Mesothelial cell of epicardium (in vitro differentiated cells): ENCODE measurements around the gene SH3TC2. TPM values are rescaled to one million over a fixed set of nuclear protein-coding genes. Genes with fewer than 3 reads are reported as not detected.

ENCODE experiments used
- DNase-seq, 2 experiments: peaks; one replicate each; pipeline ENCODE4 v3.0.0; 2021; ENCODE audit warnings: low spot score in 2 of 2; ENCODE audit not compliant: unreplicated experiment in 2 of 2
- H3K27ac Mint-ChIP-seq: 2 replicates; pipeline ENCODE4 v1.8.0; 2021; ENCODE audit warnings: mixed read lengths
- H3K27me3 Mint-ChIP-seq: 2 replicates; pipeline ENCODE4 v1.8.0; 2021; ENCODE audit warnings: low read depth, mixed read lengths
- H3K36me3 Mint-ChIP-seq: 2 replicates; pipeline ENCODE4 v1.8.0; 2021; ENCODE audit warnings: mixed read lengths
- H3K4me1 Mint-ChIP-seq: 2 replicates; pipeline ENCODE4 v1.8.0; 2021; ENCODE audit warnings: mixed read lengths
- H3K4me3 Mint-ChIP-seq: 2 replicates; pipeline ENCODE4 v1.8.0; 2021; ENCODE audit warnings: mild to moderate bottlenecking, moderate library complexity, mixed read lengths
- H3K9me3 Mint-ChIP-seq: 2 replicates; pipeline ENCODE4 v1.8.0; 2021; ENCODE audit warnings: mixed read lengths
- CTCF ChIP-seq: fragments of 200-600 bp; sonication (generic); IDR thresholded peaks from one replicate; pipeline ENCODE4 v1.5.0; 2021; ENCODE audit warnings: antibody characterized with exemption; ENCODE audit not compliant: unreplicated experiment
- total RNA-seq: library from RNA; stranded (reverse); gene quantifications from 3 replicates; pipeline ENCODE4 v1.2.1, GENCODE V29; 2021

The SH3TC2 gene
- total RNA-seq, 1 donor from 2014 or later = 5.2 TPM

GRCh38 chr5:149071756-149072155, 8.9 kb upstream of the SH3TC2 start:
- no peak for DNase-seq
- Mint-ChIP-seq H3K9me3 (peaks cover 8% of the 10 kb centered on the region), H3K4me1 (peaks cover 22% of the 10 kb centered on the region), H3K36me3 (peaks cover under 1% of the 10 kb centered on the region), H3K27me3 (no peaks in the 10 kb centered on the region), H3K4me3 (no peak overlapping the region), H3K27ac (no peak overlapping the region)
- TF ChIP-seq CTCF = no peak

DNA sequence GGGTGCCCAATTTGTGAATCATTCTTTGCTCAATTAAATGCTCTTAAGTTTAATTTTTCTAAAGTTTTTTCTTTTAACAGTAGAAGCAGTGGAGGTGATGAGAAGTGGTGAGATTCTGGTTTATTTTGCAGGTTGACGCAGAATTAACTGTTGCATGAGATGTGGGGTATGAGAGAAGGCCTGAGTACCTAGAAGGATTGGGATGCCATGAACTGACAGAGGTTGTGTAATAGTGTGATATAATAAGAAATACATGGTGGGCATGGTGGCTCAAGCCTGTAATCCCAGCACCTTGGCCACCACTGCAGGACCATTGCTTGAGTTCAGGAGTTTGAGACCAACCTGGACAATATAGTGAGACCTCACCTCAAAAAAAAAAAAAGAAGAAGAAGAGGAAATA, 8.4 kb upstream of the SH3TC2 start:
- H3K36me3 Mint-ChIP-seq = peaks cover 4% of the 10 kb centered on the region
- H3K27me3 Mint-ChIP-seq = no peaks in the 10 kb centered on the region
- H3K4me3 Mint-ChIP-seq = no peak overlapping the region
- no peak for TF ChIP-seq CTCF
- H3K4me1 Mint-ChIP-seq = peaks cover 22% of the 10 kb centered on the region
- DNase-seq = no peak
- no peak overlapping the region for H3K27ac Mint-ChIP-seq
- peaks cover 12% of the 10 kb centered on the region for H3K9me3 Mint-ChIP-seq

GRCh38 chr5:149069711-149070110, 6.8 kb upstream of the SH3TC2 start:
- Mint-ChIP-seq H3K27ac (no peak overlapping the region), H3K4me3 (no peak overlapping the region), H3K27me3 (no peaks in the 10 kb centered on the region), H3K9me3 (peaks cover 6% of the 10 kb centered on the region), H3K4me1 (peaks cover 22% of the 10 kb centered on the region), H3K36me3 (peaks cover 4% of the 10 kb centered on the region)
- TF ChIP-seq CTCF = no peak
- DNase-seq = no peak

GRCh38 chr5:149063896-149064478, 1.1 kb upstream of the SH3TC2 start:
- DNase-seq = no peak
- H3K4me1 Mint-ChIP-seq = peaks cover 38% of the 10 kb centered on the region
- no peak for TF ChIP-seq CTCF
- H3K27ac Mint-ChIP-seq = peak overlapping the region; percentile 80
- H3K27me3 Mint-ChIP-seq = no peaks in the 10 kb centered on the region
- peaks cover 4% of the 10 kb centered on the region for H3K36me3 Mint-ChIP-seq
- no peak overlapping the region for H3K4me3 Mint-ChIP-seq
- H3K9me3 Mint-ChIP-seq = peaks cover 6% of the 10 kb centered on the region

DNA sequence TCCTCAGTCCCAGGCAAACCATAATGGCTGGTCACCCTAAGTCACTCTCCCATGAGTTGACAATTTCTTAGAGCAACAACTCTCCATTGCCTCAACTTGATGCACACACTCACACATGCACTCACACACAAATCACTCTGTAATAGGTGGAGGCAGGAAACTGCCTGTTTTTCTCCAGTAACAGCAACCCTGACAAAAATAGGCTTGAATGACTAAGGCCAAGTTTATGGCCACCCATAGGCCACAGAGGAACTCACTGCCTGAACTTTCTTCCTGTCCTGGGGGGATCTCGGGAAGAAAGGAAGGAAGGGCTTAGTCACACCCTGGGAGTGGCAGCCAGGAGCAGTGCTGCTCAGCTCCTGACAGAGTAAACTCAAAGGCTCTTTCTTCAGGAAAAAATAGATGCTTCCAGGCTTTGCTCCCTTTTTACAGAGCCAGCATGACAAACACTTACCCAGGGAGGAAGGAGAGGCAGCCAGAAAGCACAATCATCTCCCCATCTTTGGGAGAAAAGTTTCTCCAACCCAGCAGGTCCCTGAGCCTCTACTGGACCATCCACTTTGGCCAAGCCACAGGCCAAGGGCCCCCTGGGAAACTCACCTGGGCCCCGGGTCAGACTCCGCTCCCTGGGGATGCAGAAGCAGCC, 368 bp downstream of the SH3TC2 start:
- Mint-ChIP-seq H3K27ac (peak overlapping the region; percentile 71), H3K9me3 (peaks cover 14% of the 10 kb centered on the region), H3K36me3 (peaks cover 4% of the 10 kb centered on the region), H3K4me3 (no peak overlapping the region), H3K4me1 (peaks cover 38% of the 10 kb centered on the region), H3K27me3 (no peaks in the 10 kb centered on the region)
- no peak for TF ChIP-seq CTCF
- no peak for DNase-seq
